Kasumi-1 (cell line): ENCODE measurements around the gene MSI1.

ENCODE experiments used
- DNase-seq, 2 experiments: peaks; one replicate each; lab custom pipeline; 2025; lab: John Stamatoyannopoulos, UW

The MSI1 gene

GRCh38 chr12:120368789-120369602 lies at the start of gene MSI1:
MSI1 (minus strand) TSS chr12:120369164; CDS start chr12:120369091, 73 bp downstream.
- no peak for DNase-seq

DNA sequence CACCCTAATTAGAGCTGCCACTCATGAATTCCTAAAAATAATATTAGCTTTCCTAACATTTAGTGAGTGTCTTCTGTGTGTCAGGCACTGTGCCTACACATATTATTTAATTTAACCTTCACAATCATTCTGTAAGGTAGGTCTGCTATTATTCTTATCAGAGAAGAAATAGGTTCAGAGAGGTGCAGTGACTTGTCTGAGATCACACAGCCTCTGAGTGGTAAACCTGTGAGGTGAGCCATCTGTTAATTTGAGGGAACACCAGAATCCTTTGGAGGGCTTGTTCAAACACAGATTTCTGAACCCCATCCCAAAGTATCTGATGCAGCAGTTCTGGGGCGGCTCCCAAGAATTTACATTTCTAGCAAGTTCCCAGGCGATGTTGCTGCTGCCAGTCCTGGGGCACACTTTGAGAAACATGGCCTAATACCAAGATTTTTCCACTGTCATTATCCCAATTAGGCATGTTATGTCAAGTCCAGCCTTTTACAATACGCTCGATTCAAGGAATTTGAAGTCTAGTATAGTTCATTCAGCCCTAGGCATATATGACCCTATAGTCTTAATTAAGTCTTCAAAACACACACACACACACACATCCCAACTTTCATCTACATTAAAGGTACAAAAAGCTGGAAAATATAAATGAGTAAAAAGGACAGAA lies 49.1 kb upstream of the MSI1 start:
- DNase-seq, result no peak

GRCh38 chr12:120416490-120417216 lies 47.7 kb upstream of the MSI1 start:
- no peak for DNase-seq

GRCh38 chr12:120413901-120414695 lies 45.1 kb upstream of the MSI1 start:
- DNase-seq, result no peak

DNA sequence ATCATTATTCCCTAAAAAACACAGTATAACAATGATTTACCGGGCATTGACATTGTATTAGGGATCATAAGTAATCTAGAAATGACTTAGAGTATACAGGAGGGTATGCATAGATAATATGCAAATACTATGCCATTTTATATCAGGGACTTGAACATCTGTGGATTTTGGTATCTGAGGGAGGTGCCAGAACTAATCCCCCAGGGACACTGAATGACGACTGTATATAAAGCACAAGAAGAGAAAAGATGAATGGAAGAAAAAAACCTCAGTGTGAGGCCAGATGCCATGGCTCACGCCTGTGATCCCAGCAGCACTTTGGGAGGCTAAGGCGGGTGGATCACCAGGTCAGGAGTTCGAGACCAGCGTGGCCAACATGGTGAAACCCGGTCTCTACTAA lies 43.5 kb upstream of the MSI1 start:
- DNase-seq, result no peak

- DNase-seq, result no peak
Measured at GRCh38 chr12:120408771-120409170, 39.8 kb upstream of the MSI1 start.

DNA sequence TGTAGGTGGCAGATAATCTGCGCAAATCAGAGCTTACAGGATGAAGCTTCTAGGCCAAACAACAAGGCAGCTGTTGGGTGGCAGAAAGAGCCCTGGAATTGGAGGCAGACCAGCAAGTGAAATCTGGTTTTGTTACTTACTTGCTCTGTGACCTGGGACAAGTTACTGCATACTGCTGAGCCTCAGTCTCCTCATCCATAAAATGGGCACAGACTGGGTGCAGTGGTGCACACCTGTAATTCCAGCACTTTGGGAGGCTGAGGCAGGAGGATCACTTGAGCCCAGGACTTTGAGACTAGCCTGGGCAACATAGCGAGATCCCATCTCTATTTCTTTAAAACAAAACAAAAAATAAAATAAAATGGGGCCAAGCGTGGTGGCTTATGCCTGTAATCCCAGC lies 37.6 kb upstream of the MSI1 start:
- no peak for DNase-seq

DNA sequence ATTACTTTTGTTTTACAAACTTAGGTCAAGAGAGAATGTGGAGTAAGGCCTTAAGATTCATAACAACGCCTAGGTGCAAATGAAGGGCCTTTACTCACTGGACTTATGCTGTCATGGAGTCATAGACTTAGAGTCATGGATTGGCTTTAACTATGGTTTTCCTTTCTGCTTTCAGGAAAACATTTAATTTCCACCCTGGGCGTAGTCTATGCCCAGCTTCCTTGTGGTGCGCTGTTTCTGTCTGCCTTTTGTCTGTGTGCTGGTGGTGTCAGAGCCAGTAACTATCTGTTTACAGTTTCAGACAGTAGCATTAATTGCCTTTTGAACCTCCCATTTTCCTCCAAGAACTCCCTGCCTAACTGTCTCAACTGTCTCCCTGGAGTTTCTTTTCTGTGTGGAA lies 37.1 kb upstream of the MSI1 start:
- no peak for DNase-seq

- DNase-seq, result no peak
Measured at GRCh38 chr12:120404271-120404670, 35.3 kb upstream of the MSI1 start.

- no peak for DNase-seq
Measured at GRCh38 chr12:120403869-120404268, 34.9 kb upstream of the MSI1 start.

DNA sequence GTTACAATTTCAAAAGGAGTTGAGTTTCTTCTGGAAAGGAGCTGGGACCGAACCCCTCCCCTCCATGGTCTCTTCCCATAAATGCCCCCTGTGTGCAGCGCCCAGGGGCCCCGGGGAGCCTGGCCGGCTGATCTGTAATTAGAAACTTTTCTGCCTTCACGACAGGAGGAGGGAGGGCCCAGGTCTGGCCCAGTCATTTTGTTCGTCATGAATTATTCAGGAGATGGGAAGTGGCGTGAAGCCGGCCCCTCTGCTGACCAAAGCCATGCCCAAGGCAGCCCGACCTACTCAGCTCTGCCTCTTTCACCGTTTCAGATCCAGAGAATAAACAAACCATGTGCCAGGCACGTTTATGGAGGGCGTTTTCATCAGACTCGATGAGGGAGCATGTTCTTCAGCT lies 33.3 kb upstream of the MSI1 start:
- no peak for DNase-seq

- no peak for DNase-seq
Measured at GRCh38 chr12:120399531-120399930, 30.6 kb upstream of the MSI1 start.

DNA sequence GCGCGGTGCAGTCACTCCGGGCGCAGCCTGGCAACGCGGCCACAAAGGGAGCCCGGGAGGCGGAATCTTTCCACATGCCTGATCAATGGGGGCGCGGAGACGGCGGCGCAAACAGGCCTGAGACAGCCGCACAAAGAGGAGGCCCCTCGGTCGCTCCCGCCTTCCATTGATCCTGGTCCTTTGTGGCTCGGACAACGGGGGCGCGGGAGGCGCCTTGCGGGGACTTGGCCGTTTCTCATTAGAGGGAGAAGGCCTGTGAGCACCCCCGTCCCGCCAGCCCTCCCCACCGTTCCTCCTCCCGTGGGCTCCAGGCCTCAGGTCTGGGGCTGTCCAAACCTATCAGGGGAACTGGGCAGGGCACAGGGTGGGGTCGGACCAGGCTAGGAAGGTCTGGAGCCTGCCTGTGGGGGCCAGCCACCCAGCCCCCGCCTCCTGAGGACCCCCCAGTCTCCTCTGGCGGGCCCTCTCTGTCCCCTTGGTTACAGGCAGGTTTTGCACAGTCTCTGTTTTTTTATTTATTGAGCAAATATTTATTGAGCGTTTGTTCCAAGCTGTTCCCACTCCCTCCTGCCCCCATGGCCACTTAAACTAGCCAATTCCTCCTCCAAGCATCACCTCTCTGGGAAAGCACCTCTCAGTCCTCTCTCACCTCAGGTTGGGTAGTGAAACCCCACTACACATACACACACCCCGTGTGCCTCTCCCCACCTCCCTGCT lies 29.0 kb upstream of the MSI1 start:
- DNase-seq, result no peak

DNA sequence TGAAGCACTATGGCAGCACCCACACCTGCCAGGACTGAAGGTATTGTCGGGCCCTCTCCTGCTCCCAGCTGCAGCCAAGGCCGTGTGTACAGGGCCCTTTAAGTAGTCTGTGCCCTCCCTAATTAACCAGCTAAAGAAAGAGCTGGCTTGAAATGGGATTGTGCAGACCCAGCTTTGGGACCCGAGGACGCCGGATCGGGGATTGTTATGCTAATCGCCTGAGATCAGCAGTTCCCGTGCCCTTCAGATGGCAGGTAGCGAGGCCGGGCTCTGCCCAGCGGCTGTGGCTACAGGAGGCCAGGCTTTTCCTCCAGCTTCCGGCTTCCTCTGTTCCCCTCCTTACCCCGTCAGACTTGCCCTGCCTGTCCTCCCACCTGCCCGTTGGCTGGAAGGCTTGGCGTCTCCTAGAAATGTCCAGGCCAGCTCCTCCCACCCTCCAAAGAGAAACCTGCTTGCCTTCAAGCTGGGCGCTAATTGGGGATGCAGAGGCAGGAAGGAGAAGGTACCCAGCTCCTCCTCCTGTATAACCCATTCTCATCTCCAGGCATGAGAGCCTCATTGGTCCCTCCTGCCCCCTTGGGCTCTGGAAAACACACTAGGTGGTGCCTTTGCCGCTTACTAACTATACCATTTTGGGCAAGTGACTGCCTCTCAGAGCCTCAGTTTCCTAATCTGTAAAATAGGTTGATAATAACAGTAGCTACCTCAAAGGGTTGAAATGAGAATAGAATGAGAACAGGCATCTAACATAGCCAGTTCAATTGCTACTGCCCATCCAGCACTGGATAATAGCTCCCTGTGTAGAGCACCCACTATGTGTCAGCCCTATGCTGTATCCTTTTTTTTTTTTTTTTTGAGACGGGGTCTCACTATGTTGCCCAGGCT lies 25.8 kb upstream of the MSI1 start:
- DNase-seq, result no peak

GRCh38 chr12:120390540-120391120 lies 21.7 kb upstream of the MSI1 start:
- DNase-seq, result no peak

DNA sequence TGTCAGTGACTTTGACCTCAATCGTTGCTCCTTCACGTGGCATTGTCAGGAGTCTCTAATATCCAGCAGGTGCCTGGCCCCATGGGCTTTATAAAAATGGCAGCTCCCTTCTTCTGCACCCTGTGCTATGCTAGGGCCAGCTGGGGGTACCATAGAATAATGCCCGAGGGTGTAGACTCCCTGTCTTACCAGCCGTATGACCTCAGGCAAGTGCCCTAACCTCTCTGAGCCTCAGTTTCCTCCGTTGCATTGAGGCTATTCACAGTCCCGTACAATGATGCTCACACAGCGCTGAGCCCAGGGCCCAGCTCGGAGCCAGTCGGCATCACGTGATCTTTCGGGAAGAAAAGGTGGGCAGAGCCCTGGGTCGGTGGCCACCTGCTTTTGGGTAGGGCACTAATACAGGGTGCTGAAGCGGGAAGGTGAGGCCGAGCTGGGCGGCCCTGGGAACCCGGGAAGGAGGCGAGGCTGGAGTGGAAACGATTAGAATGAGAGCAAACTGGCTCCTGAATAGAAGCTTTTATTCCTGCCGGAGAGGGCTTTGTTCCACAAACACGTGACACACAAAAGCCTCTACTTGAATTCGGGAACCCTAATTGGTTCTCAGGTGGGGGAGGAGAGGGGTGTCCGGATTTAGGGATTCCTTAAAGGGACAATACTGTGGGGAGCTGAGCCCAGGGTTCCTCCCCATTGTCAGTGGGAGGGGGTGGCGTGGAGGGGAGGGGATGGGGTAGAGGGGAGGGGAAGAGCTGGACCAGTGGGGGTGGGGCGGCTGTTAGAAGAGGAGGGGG lies 19.9 kb upstream of the MSI1 start:
- DNase-seq, result no peak

- no peak for DNase-seq
Measured at GRCh38 chr12:120381752-120382419, 12.9 kb upstream of the MSI1 start.

- DNase-seq, result no peak
Measured at GRCh38 chr12:120378036-120378435, 9.1 kb upstream of the MSI1 start.

- no peak for DNase-seq
Measured at GRCh38 chr12:120377611-120378010, 8.6 kb upstream of the MSI1 start.
